ENCODE results near the gene MED29. TPM values are rescaled to one million over a fixed set of nuclear protein-coding genes. Genes with fewer than 3 reads are reported as not detected.

The MED29 gene
- total and polyA plus RNA-seq, 4 experiments from 2014 or later, result 43.1 to 59.8 (median 50.9) TPM

DNA sequence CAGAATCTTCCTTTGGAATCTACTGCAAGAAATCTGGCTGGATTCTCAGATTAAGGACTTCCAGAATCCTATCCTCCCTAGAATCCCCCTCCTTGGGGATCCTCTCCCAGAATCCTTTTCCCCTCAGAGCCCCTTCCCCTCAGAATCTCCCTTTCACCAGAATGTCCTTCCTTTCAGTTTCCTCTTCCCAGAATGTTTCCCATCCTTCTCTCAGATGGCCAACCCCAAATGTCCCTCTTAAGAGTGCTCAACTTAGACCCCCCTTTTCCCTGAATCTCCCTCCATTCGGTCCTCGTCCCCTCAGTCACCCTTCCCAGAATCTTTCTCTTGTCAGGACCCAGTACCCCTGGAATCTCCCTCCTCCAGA lies 45.2 kb downstream of the MED29 start:
- no peaks in the 10 kb centered on the region for H3K9me3 ChIP-seq (ENCODE audit: control insufficient read depth in 1 of 2, low read length in 2 of 2)
- Mint-ChIP-seq H3K27ac (peak overlapping the region; percentile 98 to 100 (median 99)), H3K4me3 (peak overlapping the region; percentile 97 to 100 (median 100)), H3K27me3 (peaks cover 0 to 1% of the 10 kb centered on the region in 2 donors), H3K9me3 (peaks cover 0 to 5% (median 0%) of the 10 kb centered on the region in 8 donors), H3K36me3 (peaks cover 29 to 39% of the 10 kb centered on the region in 2 donors), H3K4me1 (peaks cover 28 to 56% (median 37%) of the 10 kb centered on the region in 4 donors)
- peaks cover 24% of the 10 kb centered on the region for H3K36me3 ChIP-seq (ENCODE audit: insufficient read depth, low read length)
- H3K4me3 ChIP-seq (ENCODE audit: low read length in 2 of 2), result peak overlapping the region; percentile 55 to 90
- ChIA-PET POLR2A (ENCODE audit: partially characterized antibody) (interaction anchor here (0.7 to 6.4 kb wide), 37 partner anchors 10 to 1827 kb away, joined by 3 to 153 read pairs (median 6); partner anchors contain the start of genes C19orf47, DYRK1B, EID2 and EID2B), CTCF (ENCODE audit: partially characterized antibody) (interaction anchor here (0.7 to 2.3 kb wide), 15 partner anchors 10 to 236 kb away, joined by 3 to 16 read pairs (median 4); partner anchors contain the start of genes EID2, EID2B, MED29 and PAF1)
- H3K27ac ChIP-seq (ENCODE audit: low read depth, low read length), result peak overlapping the region; percentile 90
- no peak for DNase-seq
- H3K4me1 ChIP-seq (ENCODE audit: insufficient read depth, low read length), result peaks cover 31% of the 10 kb centered on the region
- H3K27me3 ChIP-seq (ENCODE audit: insufficient read depth, low read length), result no peaks in the 10 kb centered on the region
- intact Hi-C loops (cut with micrococcal nuclease), result loop anchor here (1.0 kb wide), 5 partner anchors 9 to 96 kb away; partner anchors contain the start of genes EID2B, MED29, PAF1 and PLEKHG2

DNA sequence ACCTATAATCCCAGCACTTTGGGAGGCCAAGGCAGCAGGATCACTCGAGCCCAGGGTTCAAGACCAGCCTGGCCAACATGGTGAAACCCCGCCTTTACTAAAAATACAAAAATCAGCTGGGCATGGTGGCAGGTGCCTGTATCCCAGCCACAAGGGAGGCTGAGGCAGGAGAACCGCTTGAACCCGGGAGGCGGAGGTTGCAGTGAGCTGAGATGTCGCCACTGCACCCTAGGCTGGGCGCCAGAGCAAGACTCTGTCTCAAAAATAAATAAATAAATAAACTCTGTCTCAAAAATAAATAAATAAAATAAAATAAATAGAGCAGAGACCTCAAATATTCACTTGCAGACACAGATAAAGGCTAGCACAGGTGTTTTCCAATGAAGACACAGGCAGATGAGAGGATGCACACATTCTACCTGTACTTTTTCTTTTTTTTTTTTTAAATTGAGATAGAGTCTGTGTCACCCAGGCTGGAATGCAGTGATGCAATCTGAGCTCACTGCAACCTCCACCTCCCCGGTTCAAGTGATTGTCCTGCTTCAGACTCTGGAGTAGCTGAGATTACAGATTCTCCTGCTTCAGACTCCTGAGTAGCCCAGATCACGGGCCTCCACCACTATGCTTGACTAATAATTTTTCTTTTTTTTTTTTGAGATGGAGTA lies 47.2 kb downstream of the MED29 start:
- Histone ChIP-seq H3K4me1 (ENCODE audit: insufficient read depth, low read length) (peaks cover 26% of the 10 kb centered on the region), H3K27me3 (ENCODE audit: insufficient read depth, low read length) (no peaks in the 10 kb centered on the region), H3K9me3 (ENCODE audit: control insufficient read depth in 1 of 2, low read length in 2 of 2) (no peaks in the 10 kb centered on the region), H3K36me3 (ENCODE audit: insufficient read depth, low read length) (peaks cover 12% of the 10 kb centered on the region), H3K4me3 (ENCODE audit: low read length in 2 of 2) (no peak overlapping the region), H3K27ac (ENCODE audit: low read depth, low read length) (no peak overlapping the region)
- H3K36me3 Mint-ChIP-seq, result peaks cover 18 to 26% of the 10 kb centered on the region in 2 donors
- no peak for DNase-seq
- ChIA-PET CTCF (ENCODE audit: partially characterized antibody) (interaction anchor here (0.9 to 5.1 kb wide), 3 partner anchors 95 to 234 kb away, joined by 3 to 56 read pairs (median 46); partner anchors contain the start of gene EID2B), POLR2A (ENCODE audit: partially characterized antibody) (interaction anchor here (3.6 kb wide), 1 partner anchor 36 kb away, joined by 53 read pairs; no protein-coding TSS in a partner anchor)
- intact Hi-C loops (cut with micrococcal nuclease), result no loop called here
- H3K4me1 Mint-ChIP-seq, result peaks cover 26 to 48% (median 30%) of the 10 kb centered on the region in 4 donors
- peaks cover 0 to 5% (median 0%) of the 10 kb centered on the region in 8 donors for H3K9me3 Mint-ChIP-seq
- H3K27me3 Mint-ChIP-seq, result peaks cover 0 to 3% of the 10 kb centered on the region in 2 donors
- H3K27ac Mint-ChIP-seq, result no peak overlapping the region
- no peak overlapping the region for H3K4me3 Mint-ChIP-seq

- peak overlapping the region; percentile 88 to 98 (median 95) for H3K27ac Mint-ChIP-seq
- H3K4me3 ChIP-seq (ENCODE audit: low read length in 2 of 2), result peak overlapping the region; percentile 79 to 98
- H3K9me3 ChIP-seq (ENCODE audit: control insufficient read depth in 1 of 2, low read length in 2 of 2), result no peaks in the 10 kb centered on the region
- H3K36me3 Mint-ChIP-seq, result peaks cover 9 to 30% of the 10 kb centered on the region in 2 donors
- no peaks in the 10 kb centered on the region for H3K36me3 ChIP-seq (ENCODE audit: insufficient read depth, low read length)
- POLR2A ChIA-PET (ENCODE audit: partially characterized antibody), result interaction anchor here (0.7 to 5.5 kb wide), 29 partner anchors 10 to 1899 kb away, joined by 3 to 153 read pairs (median 5); partner anchors contain the start of genes EID2, EID2B, GMFG and MED29
- peak in 1 of 5 donors; percentile 1 for DNase-seq
- H3K27ac ChIP-seq (ENCODE audit: low read depth, low read length), result peak overlapping the region; percentile 99
- H3K4me3 Mint-ChIP-seq, result peak overlapping the region; percentile 89 to 98 (median 96)
- no peaks in the 10 kb centered on the region for H3K27me3 ChIP-seq (ENCODE audit: insufficient read depth, low read length)
- H3K27me3 Mint-ChIP-seq, result peaks cover 0 to 2% of the 10 kb centered on the region in 2 donors
- peaks cover 44% of the 10 kb centered on the region for H3K4me1 ChIP-seq (ENCODE audit: insufficient read depth, low read length)
- peaks cover 35 to 64% (median 45%) of the 10 kb centered on the region in 4 donors for H3K4me1 Mint-ChIP-seq
- H3K9me3 Mint-ChIP-seq, result no peaks in the 10 kb centered on the region
- intact Hi-C loops (cut with micrococcal nuclease), result loop anchor here (1.0 to 5.0 kb wide), 6 partner anchors 8 to 388 kb away; partner anchors contain the start of genes DYRK1B, EID2, MED29 and PAF1
- CTCF ChIA-PET (ENCODE audit: partially characterized antibody), result interaction anchor here (0.7 to 2.7 kb wide), 6 partner anchors 9 to 89 kb away, joined by 3 to 13 read pairs (median 8); partner anchors contain the start of genes EID2B and RPS16
Observed at GRCh38 chr19:39444598-39445195, 53.5 kb downstream of the MED29 start.

GRCh38 chr19:39445196-39446111 lies 54.3 kb downstream of the MED29 start, which contains the start of gene SUPT5H:
Gene SUPT5H (plus strand): TSS chr19:39445582. CDS start chr19:39445891, 309 bp downstream.
- ChIA-PET POLR2A (ENCODE audit: partially characterized antibody) (interaction anchor here (0.6 to 5.5 kb wide), 29 partner anchors 11 to 1899 kb away, joined by 3 to 153 read pairs (median 5); partner anchors contain the start of genes EID2, EID2B, GMFG and MED29), CTCF (ENCODE audit: partially characterized antibody) (interaction anchor here (0.7 to 2.7 kb wide), 4 partner anchors 10 to 88 kb away, joined by 5 to 13 read pairs (median 12); partner anchors contain the start of genes EID2B and RPS16)
- peak; percentile 96 to 99 (median 99) for DNase-seq
- Histone ChIP-seq H3K4me1 (ENCODE audit: insufficient read depth, low read length) (peaks cover 51% of the 10 kb centered on the region), H3K27ac (ENCODE audit: low read depth, low read length) (peak within 1 kb of the TSS; percentile 99), H3K9me3 (ENCODE audit: control insufficient read depth in 1 of 2, low read length in 2 of 2) (no peaks in the 10 kb centered on the region), H3K36me3 (ENCODE audit: insufficient read depth, low read length) (no peaks in the 10 kb centered on the region), H3K4me3 (ENCODE audit: low read length in 2 of 2) (peak within 1 kb of the TSS; percentile 98), H3K27me3 (ENCODE audit: insufficient read depth, low read length) (no peaks in the 10 kb centered on the region)
- Mint-ChIP-seq H3K4me1 (peaks cover 37 to 65% (median 48%) of the 10 kb centered on the region in 4 donors), H3K4me3 (peak within 1 kb of the TSS; percentile 89 to 98 (median 96)), H3K36me3 (peaks cover 9 to 32% of the 10 kb centered on the region in 2 donors), H3K27me3 (peaks cover 0 to 2% of the 10 kb centered on the region in 2 donors), H3K27ac (peak within 1 kb of the TSS; percentile 88 to 98 (median 95)), H3K9me3 (no peaks in the 10 kb centered on the region)
- intact Hi-C loops (cut with micrococcal nuclease), result loop anchor here (1.0 to 5.0 kb wide), 6 partner anchors 9 to 387 kb away; partner anchors contain the start of genes DYRK1B, EID2, MED29 and PAF1

GRCh38 chr19:39446365-39447084 lies 55.3 kb downstream of the MED29 start:
- Histone ChIP-seq H3K4me3 (ENCODE audit: low read length in 2 of 2) (peak overlapping the region; percentile 98), H3K9me3 (ENCODE audit: control insufficient read depth in 1 of 2, low read length in 2 of 2) (no peaks in the 10 kb centered on the region), H3K27ac (ENCODE audit: low read depth, low read length) (peak overlapping the region; percentile 99), H3K36me3 (ENCODE audit: insufficient read depth, low read length) (peaks cover under 1% of the 10 kb centered on the region), H3K4me1 (ENCODE audit: insufficient read depth, low read length) (peaks cover 62% of the 10 kb centered on the region), H3K27me3 (ENCODE audit: insufficient read depth, low read length) (no peaks in the 10 kb centered on the region)
- ChIA-PET CTCF (ENCODE audit: partially characterized antibody) (interaction anchor here (2.5 to 2.7 kb wide), 3 partner anchors 11 to 87 kb away, joined by 12 to 13 read pairs (median 12); partner anchors contain the start of genes EID2B and RPS16), POLR2A (ENCODE audit: partially characterized antibody) (interaction anchor here (0.7 to 5.5 kb wide), 10 partner anchors 12 to 1917 kb away, joined by 3 to 153 read pairs (median 8); partner anchors contain the start of genes EID2B, MED29, PAF1 and RPS16)
- peaks cover 40 to 70% (median 53%) of the 10 kb centered on the region in 4 donors for H3K4me1 Mint-ChIP-seq
- H3K4me3 Mint-ChIP-seq, result peak overlapping the region; percentile 89 to 98 (median 96)
- peaks cover 10 to 34% of the 10 kb centered on the region in 2 donors for H3K36me3 Mint-ChIP-seq
- peak overlapping the region; percentile 88 to 98 (median 95) for H3K27ac Mint-ChIP-seq
- H3K9me3 Mint-ChIP-seq, result no peaks in the 10 kb centered on the region
- peaks cover 0 to 2% of the 10 kb centered on the region in 2 donors for H3K27me3 Mint-ChIP-seq
- intact Hi-C loops (cut with micrococcal nuclease), result loop anchor here (5.0 kb wide), 1 partner anchor 386 kb away; the partner anchor contains the start of gene DYRK1B
- peak in 1 of 5 donors; percentile 39 for DNase-seq

Data from CD4-positive, alpha-beta memory T cell (primary cell).